Measurements from ENCODE around the gene IFT74. TPM values are rescaled to one million over a fixed set of nuclear protein-coding genes. Genes with fewer than 3 reads are reported as not detected.

Gene IFT74
- total and polyA plus RNA-seq, 10 of the 15 experiments (the other 5 are each of a cell fraction or from before 2014, with no cell fraction given), result 7.6 to 15.4 (median 12.3) TPM

- no peak overlapping the region for H3K27ac ChIP-seq (ENCODE audit: control insufficient read depth, insufficient read depth)
- H2AFZ ChIP-seq (ENCODE audit: control insufficient read depth, low read depth, low read length), result no peak overlapping the region
- no peaks in the 10 kb centered on the region for H3K36me3 ChIP-seq (ENCODE audit: control insufficient read depth in 2 of 2, insufficient read depth in 2 of 2, low read length in 1 of 2)
- no peaks in the 10 kb centered on the region for H4K20me1 ChIP-seq (ENCODE audit: control insufficient read depth, insufficient read depth)
- H3K79me2 ChIP-seq (ENCODE audit: control insufficient read depth, insufficient read depth, low read length), result no peaks in the 10 kb centered on the region
- H3K9ac ChIP-seq (ENCODE audit: control insufficient read depth, insufficient read depth, low read length), result no peak overlapping the region
- ChIA-PET SMC1A (ENCODE audit: uncharacterized antibody, unreplicated experiment) (no interaction called here), CTCF (no interaction called here), RAD21 (ENCODE audit: unreplicated experiment) (no interaction called here), POLR2A (no interaction called here)
- H3K9me3 ChIP-seq (replicated peaks; ENCODE audit: control insufficient read depth, insufficient read depth, low read length), result no peaks in the 10 kb centered on the region
- intact Hi-C loops (cut with micrococcal nuclease; ENCODE audit: unreplicated experiment) (no loop called here), in situ Hi-C loops (cut with MboI) (no loop called here)
- ATAC-seq (no peak), FAIRE-seq (no peak), DNase-seq (ENCODE audit: low read depth, low spot score) (no peak)
- H3K4me1 ChIP-seq (ENCODE audit: control insufficient read depth, insufficient read depth, low read length), result no peaks in the 10 kb centered on the region
- BruUV-seq (replicated peaks), result no TSS peak
- H3K27me3 ChIP-seq (replicated peaks in 1 of 2; ENCODE audit: control insufficient read depth in 2 of 2, insufficient read depth in 2 of 2, low read length in 1 of 2), result no peaks in the 10 kb centered on the region
- no peak overlapping the region for H3K4me3 ChIP-seq
- WGBS (ENCODE audit: insufficient coverage, insufficient replicate concordance, low lambda C conversion rate, missing lambda C conversion rate), result 52% methylated on average over 6 of the region's 6 CpGs
- H3K4me2 ChIP-seq (ENCODE audit: control insufficient read depth, insufficient read depth), result no peak overlapping the region
- TF ChIP-seq SUPT20H (IDR thresholded peaks at IDR 0.05; ENCODE audit: borderline replicate concordance, control insufficient read depth, low read depth, low read length) (no peak), ZNF384 (IDR thresholded peaks at IDR 0.05; ENCODE audit: borderline replicate concordance, low read depth, low read length) (no peak), BCLAF1 (IDR thresholded peaks at IDR 0.05) (no peak), RB1 (IDR thresholded peaks at IDR 0.05; ENCODE audit: borderline replicate concordance) (no peak), ATF7 (IDR thresholded peaks at IDR 0.05; ENCODE audit: low read depth) (no peak), SMARCA5 (IDR thresholded peaks at IDR 0.05) (no peak), NFYB (IDR thresholded peaks at IDR 0.05; ENCODE audit: insufficient read depth, low read depth, low read length) (no peak), RELB (IDR thresholded peaks at IDR 0.05; ENCODE audit: low read depth) (no peak), POLR2AphosphoS2 (IDR thresholded peaks at IDR 0.05; ENCODE audit: low read depth, low read length) (no peak), HDAC2 (IDR thresholded peaks at IDR 0.05) (no peak), MTA3 (IDR thresholded peaks at IDR 0.05; ENCODE audit: borderline replicate concordance, low read length) (no peak), PRDM15 (CRISPR knock-in tag; IDR thresholded peaks at IDR 0.05) (no peak), CHD2 (IDR thresholded peaks at IDR 0.05; ENCODE audit: borderline replicate concordance, low read depth, low read length) (no peak), YBX1 (IDR thresholded peaks at IDR 0.05) (no peak), STAT1 (conservative IDR thresholded peaks at IDR 0.05) (no peak)
These were observed 97.3 kb downstream of the IFT74 start for GRCh38 chr9:27053369-27054022.

Measured in GM12878 (cell line).